ENCODE data around the gene ACTG1. TPM values are rescaled to one million over a fixed set of nuclear protein-coding genes. Genes with fewer than 3 reads are reported as not detected.

ACTG1 gene
- total RNA-seq, 2 donors from 2014 or later: 4,461 to 5,616 TPM

- H3K9me3 ChIP-seq (ENCODE audit: control insufficient read depth, low read length): no peaks in the 10 kb centered on the region
- peaks cover 17% of the 10 kb centered on the region for H3K4me1 ChIP-seq (ENCODE audit: control insufficient read depth, insufficient read depth, low read length)
- H3K27ac ChIP-seq (ENCODE audit: low read depth, low read length): no peak overlapping the region
- Mint-ChIP-seq H3K36me3 (ENCODE audit: low read depth) (peaks cover 5% of the 10 kb centered on the region), H3K9me3 (no peaks in the 10 kb centered on the region), H3K27me3 (ENCODE audit: insufficient read depth) (peaks cover 22% of the 10 kb centered on the region), H3K27ac (no peak overlapping the region), H3K4me3 (peak overlapping the region; percentile 98), H3K4me1 (peaks cover 18% of the 10 kb centered on the region)
- peak overlapping the region; percentile 93 for H3K4me3 ChIP-seq (ENCODE audit: low read length)
- WGBS, 2 experiments (ENCODE audit: insufficient coverage in 1 of 2, insufficient read length in 1 of 2): 53 to 65% methylated on average over 8 to 24 of the region's 24 CpGs
- peaks cover 8% of the 10 kb centered on the region for H3K27me3 ChIP-seq (ENCODE audit: control insufficient read depth, insufficient read depth, low read length, poor library complexity, severe bottlenecking)
- no peak for TF ChIP-seq CTCF (conservative IDR thresholded peaks at IDR 0.05)
- H3K36me3 ChIP-seq (ENCODE audit: control insufficient read depth, insufficient read depth, low read length): peaks cover 8% of the 10 kb centered on the region
- DNase-seq: peak; percentile 86
- no peak overlapping the region for H3K9ac ChIP-seq (ENCODE audit: extremely low read depth, low read length, poor library complexity, severe bottlenecking)
These were observed 4.9 kb upstream of the ACTG1 start for GRCh38 chr17:81517339-81518112.

- no peak overlapping the region for H3K27ac ChIP-seq (ENCODE audit: low read depth, low read length)
- Mint-ChIP-seq H3K36me3 (ENCODE audit: low read depth) (peaks cover 8% of the 10 kb centered on the region), H3K4me3 (peak overlapping the region; percentile 98), H3K27me3 (ENCODE audit: insufficient read depth) (peaks cover 17% of the 10 kb centered on the region), H3K9me3 (no peaks in the 10 kb centered on the region), H3K4me1 (peaks cover 18% of the 10 kb centered on the region), H3K27ac (no peak overlapping the region)
- no peaks in the 10 kb centered on the region for H3K9me3 ChIP-seq (ENCODE audit: control insufficient read depth, low read length)
- H3K4me3 ChIP-seq (ENCODE audit: low read length): peak overlapping the region; percentile 93
- no peak overlapping the region for H3K9ac ChIP-seq (ENCODE audit: extremely low read depth, low read length, poor library complexity, severe bottlenecking)
- DNase-seq: no peak
- peaks cover 8% of the 10 kb centered on the region for H3K27me3 ChIP-seq (ENCODE audit: control insufficient read depth, insufficient read depth, low read length, poor library complexity, severe bottlenecking)
- H3K36me3 ChIP-seq (ENCODE audit: control insufficient read depth, insufficient read depth, low read length): peaks cover 12% of the 10 kb centered on the region
- no peak for TF ChIP-seq CTCF (conservative IDR thresholded peaks at IDR 0.05)
- WGBS, 2 experiments (ENCODE audit: insufficient coverage in 1 of 2, insufficient read length in 1 of 2): 79 to 87% methylated on average over 4 to 9 of the region's 9 CpGs
- peaks cover 17% of the 10 kb centered on the region for H3K4me1 ChIP-seq (ENCODE audit: control insufficient read depth, insufficient read depth, low read length)
These were observed 4.4 kb upstream of the ACTG1 start for GRCh38 chr17:81517009-81517338.

GRCh38 chr17:81516439-81516838 is 3.8 kb upstream of the ACTG1 start:
- peaks cover 12% of the 10 kb centered on the region for H3K27me3 Mint-ChIP-seq (ENCODE audit: insufficient read depth)
- Histone ChIP-seq H3K4me1 (ENCODE audit: control insufficient read depth, insufficient read depth, low read length) (peaks cover 17% of the 10 kb centered on the region), H3K36me3 (ENCODE audit: control insufficient read depth, insufficient read depth, low read length) (peaks cover 17% of the 10 kb centered on the region), H3K4me3 (ENCODE audit: low read length) (peak overlapping the region; percentile 93), H3K9me3 (ENCODE audit: control insufficient read depth, low read length) (no peaks in the 10 kb centered on the region), H3K27ac (ENCODE audit: low read depth, low read length) (no peak overlapping the region), H3K27me3 (ENCODE audit: control insufficient read depth, insufficient read depth, low read length, poor library complexity, severe bottlenecking) (peaks cover 8% of the 10 kb centered on the region), H3K9ac (ENCODE audit: extremely low read depth, low read length, poor library complexity, severe bottlenecking) (no peak overlapping the region)
- peaks cover 18% of the 10 kb centered on the region for H3K4me1 Mint-ChIP-seq
- peaks cover 14% of the 10 kb centered on the region for H3K36me3 Mint-ChIP-seq (ENCODE audit: low read depth)
- peaks cover 3% of the 10 kb centered on the region for H3K9me3 Mint-ChIP-seq
- no peak for TF ChIP-seq CTCF (conservative IDR thresholded peaks at IDR 0.05)
- H3K27ac Mint-ChIP-seq: no peak overlapping the region
- H3K4me3 Mint-ChIP-seq: peak overlapping the region; percentile 98
- WGBS, 2 experiments (ENCODE audit: insufficient coverage in 1 of 2, insufficient read length in 1 of 2): 86 to 100% methylated on average over 2 to 4 of the region's 4 CpGs
- no peak for DNase-seq
